IMR-90 (cell line): ENCODE measurements around the gene SLC26A3. TPM values are rescaled to one million over a fixed set of nuclear protein-coding genes. Genes with fewer than 3 reads are reported as not detected.

Experiments used
- ATAC-seq: fragments of 200-7000 bp; cut with Tn5 transposase; 2 replicates; pipeline ENCODE4 v1.9.1; 2020; ENCODE audit warnings: low read depth, mild to moderate bottlenecking, moderate library complexity
- BruUV-seq: library from RNA; stranded (reverse); fragments of 400-500 nt; replicated peaks from 2 replicates; lab custom pipeline; 2021; lab: Mats Ljungman, UMichigan
- CTCF ChIA-PET: fragments of 300-600 bp; formaldehyde crosslinking; extraction: SDS; loops from one replicate; lab custom pipeline; 2021; ENCODE audit warnings: antibody characterized with exemption; lab: Yijun Ruan, JAX
- POLR2A ChIA-PET: fragments of 300-600 bp; sonication (Branson Sonifier 250); formaldehyde crosslinking; loops from one replicate; lab custom pipeline; 2022; ENCODE audit warnings: antibody characterized with exemption; ENCODE audit not compliant: unreplicated experiment; lab: Charles Lee
- DNase-seq: peaks from one replicate; pipeline ENCODE4 v3.0.0; 2013
- H2AFZ ChIP-seq: replicated peaks from 2 replicates; pipeline ENCODE3; 2013; ENCODE audit warnings: low read length, mild to moderate bottlenecking; ENCODE audit not compliant: poor library complexity
- H2AK5ac ChIP-seq: 2 replicates; pipeline ENCODE4 v1.6.1; 2013; ENCODE audit warnings: low read depth, low read length, inconsistent platforms
- H2AK9ac ChIP-seq: replicated peaks from 2 replicates; pipeline ENCODE3; 2013; ENCODE audit warnings: mild to moderate bottlenecking, low read depth, low read length, moderate library complexity; ENCODE audit not compliant: poor library complexity
- H2BK120ac ChIP-seq: 2 replicates; pipeline ENCODE4 v1.6.1; 2013; ENCODE audit warnings: low read depth, low read length, inconsistent platforms
- H2BK15ac ChIP-seq: 3 replicates; pipeline ENCODE4 v1.6.1; 2013; ENCODE audit warnings: low read depth, low read length, inconsistent platforms
- H2BK20ac ChIP-seq: 2 replicates; pipeline ENCODE4 v1.6.1; 2013; ENCODE audit warnings: low read depth, mild to moderate bottlenecking, inconsistent platforms, low read length, moderate library complexity
- H2BK5ac ChIP-seq: 2 replicates; pipeline ENCODE4 v1.6.1; 2013; ENCODE audit warnings: mild to moderate bottlenecking, low read depth, low read length, inconsistent platforms; ENCODE audit not compliant: poor library complexity, severe bottlenecking
- H3K14ac ChIP-seq: replicated peaks from 2 replicates; pipeline ENCODE4 v1.6.1; 2013; ENCODE audit warnings: low read depth, low read length, inconsistent platforms
- H3K18ac ChIP-seq: 2 replicates; pipeline ENCODE4 v1.6.1; 2013; ENCODE audit warnings: low read depth, low read length, control low read depth
- H3K23ac ChIP-seq: 2 replicates; pipeline ENCODE4 v1.6.1; 2013; ENCODE audit warnings: low read depth, low read length, inconsistent platforms
- H3K27ac ChIP-seq: 2 replicates; pipeline ENCODE4 v1.5.1; 2013; ENCODE audit warnings: mild to moderate bottlenecking, control low read depth, low read length; ENCODE audit not compliant: insufficient read depth
- H3K27me3 ChIP-seq: 2 replicates; pipeline ENCODE4 v1.6.1; 2013; ENCODE audit warnings: low read length; ENCODE audit not compliant: control insufficient read depth, insufficient read depth
- H3K36me3 ChIP-seq: 2 replicates; pipeline ENCODE4 v1.6.1; 2013; ENCODE audit warnings: low read length, mixed read lengths; ENCODE audit not compliant: control insufficient read depth, insufficient read depth
- H3K4ac ChIP-seq: 2 replicates; pipeline ENCODE4 v1.6.1; 2013; ENCODE audit warnings: low read depth, low read length, inconsistent platforms
- H3K4me1 ChIP-seq: 2 replicates; pipeline ENCODE4 v1.6.1; 2013; ENCODE audit warnings: low read length, mixed read lengths; ENCODE audit not compliant: control insufficient read depth, insufficient read depth
- H3K4me2 ChIP-seq: 2 replicates; pipeline ENCODE4 v1.6.1; 2013; ENCODE audit warnings: low read depth, mild to moderate bottlenecking, control low read depth, low read length, moderate library complexity
- H3K4me3 ChIP-seq: 2 replicates; pipeline ENCODE4 v1.5.1; 2013; ENCODE audit warnings: low read depth, mild to moderate bottlenecking, control low read depth, low read length, moderate library complexity; ENCODE audit not compliant: insufficient read depth
- H3K56ac ChIP-seq: 2 replicates; pipeline ENCODE4 v1.6.1; 2013; ENCODE audit warnings: low read length, inconsistent platforms; ENCODE audit not compliant: insufficient read depth; ENCODE audit errors: extremely low read depth
- H3K79me1 ChIP-seq, 2 experiments: 2 replicates each; pipeline ENCODE4 v1.6.1; 2013; ENCODE audit warnings: low read length in 2 of 2, inconsistent platforms in 1 of 2, low read depth in 1 of 2
- H3K9ac ChIP-seq: 2 replicates; pipeline ENCODE4 v1.6.1; 2013; ENCODE audit warnings: low read depth, low read length, control low read depth
- H3K9me1 ChIP-seq: 2 replicates; pipeline ENCODE4 v1.6.1; 2013; ENCODE audit warnings: low read length, inconsistent platforms; ENCODE audit not compliant: insufficient read depth
- H3K9me3 ChIP-seq: 2 replicates; pipeline ENCODE4 v1.6.1; 2013; ENCODE audit warnings: low read length; ENCODE audit not compliant: control insufficient read depth, insufficient read depth
- H4K20me1 ChIP-seq: 2 replicates; pipeline ENCODE4 v1.6.1; 2013; ENCODE audit warnings: low read length, inconsistent platforms; ENCODE audit not compliant: insufficient read depth
- H4K5ac ChIP-seq: 2 replicates; pipeline ENCODE4 v1.6.1; 2013; ENCODE audit warnings: mild to moderate bottlenecking, low read depth, low read length, control low read depth
- H4K8ac ChIP-seq, 2 experiments: 2 replicates each; pipeline ENCODE4 v1.6.1; 2013; ENCODE audit warnings: low read depth in 2 of 2, low read length in 2 of 2, control low read depth in 1 of 2, inconsistent platforms in 1 of 2
- H4K91ac ChIP-seq: 2 replicates; pipeline ENCODE4 v1.6.1; 2013; ENCODE audit warnings: low read depth, low read length, inconsistent platforms; ENCODE audit not compliant: insufficient read depth
- BHLHE40 ChIP-seq: fragments of 150-350 bp; IDR thresholded peaks from 2 replicates; pipeline ENCODE4 v1.6.1; 2016; ENCODE audit warnings: mild to moderate bottlenecking, low read depth, low read length
- CEBPB ChIP-seq: IDR thresholded peaks from 2 replicates; pipeline ENCODE4 v1.6.1; 2012; ENCODE audit warnings: low read depth, low read length, improper control_type of control experiment
- ELK1 ChIP-seq: fragments of 150-350 bp; IDR thresholded peaks from 2 replicates; pipeline ENCODE4 v1.6.1; 2016; ENCODE audit warnings: low read depth, mild to moderate bottlenecking, low read length, moderate library complexity, borderline replicate concordance
- FOS ChIP-seq: fragments of 150-350 bp; IDR thresholded peaks from 2 replicates; pipeline ENCODE4 v1.6.1; 2016; ENCODE audit warnings: low read depth, low read length
- MAFK ChIP-seq: IDR thresholded peaks from 2 replicates; pipeline ENCODE4 v1.6.1; 2012; ENCODE audit warnings: low read depth, low read length, improper control_type of control experiment
- MAZ ChIP-seq: IDR thresholded peaks from 2 replicates; pipeline ENCODE4 v1.6.1; 2012; ENCODE audit warnings: low read depth, mild to moderate bottlenecking, low read length, improper control_type of control experiment, moderate library complexity, borderline replicate concordance
- MXI1 ChIP-seq: IDR thresholded peaks from 2 replicates; pipeline ENCODE4 v1.6.1; 2012; ENCODE audit warnings: low read depth, mild to moderate bottlenecking, low read length, moderate library complexity, borderline replicate concordance
- NFE2L2 ChIP-seq: fragments of 150-350 bp; IDR thresholded peaks from 2 replicates; pipeline ENCODE4 v1.6.1; 2016; ENCODE audit warnings: low read depth, mild to moderate bottlenecking, low read length
- POLR2A ChIP-seq: IDR thresholded peaks from 2 replicates; pipeline ENCODE4 v1.6.1; 2012; ENCODE audit warnings: mild to moderate bottlenecking, low read depth, low read length
- RAD21 ChIP-seq: IDR thresholded peaks from 2 replicates; pipeline ENCODE4 v1.6.1; 2012; ENCODE audit warnings: low read length, improper control_type of control experiment
- RCOR1 ChIP-seq: IDR thresholded peaks from 2 replicates; pipeline ENCODE4 v1.6.1; 2012; ENCODE audit warnings: mild to moderate bottlenecking, low read length, improper control_type of control experiment; ENCODE audit not compliant: insufficient replicate concordance
- RFX5 ChIP-seq: IDR thresholded peaks from 2 replicates; pipeline ENCODE4 v1.8.0; 2012; ENCODE audit warnings: low read depth, mild to moderate bottlenecking, low read length, moderate library complexity
- WGBS, 2 experiments: methylation state at CpG; one replicate each; pipeline versions ENCODE4 v1.1.5 to v1.1.7; 2013; ENCODE audit warnings: missing lambda C conversion rate in 2 of 2; ENCODE audit not compliant: insufficient read length in 1 of 2; ENCODE audit errors: extremely low coverage in 2 of 2; 5-methylcytosine and 5-hydroxymethylcytosine counted together
- dilution Hi-C: fragments of 300-500 bp; cut with HindIII; formaldehyde crosslinking; loops from one replicate; pipeline ENCODE4 v1.14.3; 2018; ENCODE audit warnings: low sequenced_read_pairs; ENCODE audit not compliant: unreplicated experiment
- in situ Hi-C: fragments of 300-500 bp; cut with MboI; formaldehyde crosslinking; loops from 3 replicates; pipeline ENCODE4 v1.14.3; 2019; ENCODE audit warnings: low sequenced_read_pairs, inconsistent platforms, mixed read lengths
- intact Hi-C: fragments of 100-400 bp; cut with micrococcal nuclease; formaldehyde crosslinking; loops from 2 replicates; pipeline ENCODE4 v1.10.0; 2022
- polyA plus RNA-seq, 3 experiments: library from polyadenylated mRNA; depleted of rRNA; stranded (reverse); fragments of >200 nt; gene quantifications; 2 replicates each; pipeline ENCODE4 v1.2.3, GENCODE V29; 2012; ENCODE audit warnings: low replicate concordance in 1 of 3
- total RNA-seq: library from RNA; depleted of rRNA; stranded (reverse); fragments of >200 nt; gene quantifications from 2 replicates; pipeline ENCODE4 v1.2.3, GENCODE V29; 2012
- TF ChIP-seq, protein P1 (sequence below): conservative IDR thresholded peaks from 2 replicates; pipeline ENCODE4 v1.5.1; 2012; ENCODE audit warnings: mild to moderate bottlenecking, low read depth, low read length, improper control_type of control experiment
- TF ChIP-seq, protein P2 (sequence below): fragments of 150-350 bp; IDR thresholded peaks from 2 replicates; pipeline ENCODE4 v1.6.1; 2017; ENCODE audit warnings: mild to moderate bottlenecking, antibody characterized with exemption, low read length, low read depth

Gene SLC26A3
- total and polyA plus RNA-seq, 2 of the 4 experiments (the other 2 are of a cell fraction): not detected

GRCh38 chr7:107789647-107790046 is 13.4 kb downstream of the SLC26A3 start:
- dilution Hi-C loops: no loop called here
- H2AK5ac ChIP-seq: no peak overlapping the region
- H3K4ac ChIP-seq: no peak overlapping the region
- H3K79me1 ChIP-seq: no peaks in the 10 kb centered on the region
- in situ Hi-C loops: no loop called here
- no peak overlapping the region for H3K9ac ChIP-seq
- H3K27me3 ChIP-seq: peaks cover 32% of the 10 kb centered on the region
- WGBS, 2 experiments: no CpG with 5 or more reads among the region's 6 CpGs
- ChIA-PET POLR2A (no interaction called here), CTCF (no interaction called here)
- no peaks in the 10 kb centered on the region; the same call in 1 of the 2 replicates for H3K9me1 ChIP-seq
- no peaks in the 10 kb centered on the region for H3K36me3 ChIP-seq
- no peak overlapping the region for H4K5ac ChIP-seq
- H2BK5ac ChIP-seq: no peak overlapping the region
- H2BK15ac ChIP-seq: no peak overlapping the region
- no peak overlapping the region for H3K23ac ChIP-seq
- H3K56ac ChIP-seq: no peak overlapping the region
- intact Hi-C loops: no loop called here
- no peak overlapping the region for H2AFZ ChIP-seq
- no peak overlapping the region for H3K27ac ChIP-seq
- no peak overlapping the region for H2BK20ac ChIP-seq
- no peaks in the 10 kb centered on the region for H4K20me1 ChIP-seq
- no peaks in the 10 kb centered on the region for H3K4me1 ChIP-seq
- no peak overlapping the region for H4K8ac ChIP-seq
- BruUV-seq: no TSS peak
- no peak for ATAC-seq
- H3K18ac ChIP-seq: no peak overlapping the region
- H3K9me3 ChIP-seq: no peaks in the 10 kb centered on the region
- no peak overlapping the region for H3K14ac ChIP-seq
- no peak for TF ChIP-seq CEBPB
- TF ChIP-seq FOS: no peak
- TF ChIP-seq BHLHE40: no peak
- TF ChIP-seq RCOR1: no peak
- TF ChIP-seq POLR2A: no peak
- TF ChIP-seq RAD21: no peak
- no peak for TF ChIP-seq MXI1
- no peak for TF ChIP-seq MAZ
- TF ChIP-seq RFX5: no peak
- no peak for TF ChIP-seq MAFK
- TF ChIP-seq, protein P1, sequence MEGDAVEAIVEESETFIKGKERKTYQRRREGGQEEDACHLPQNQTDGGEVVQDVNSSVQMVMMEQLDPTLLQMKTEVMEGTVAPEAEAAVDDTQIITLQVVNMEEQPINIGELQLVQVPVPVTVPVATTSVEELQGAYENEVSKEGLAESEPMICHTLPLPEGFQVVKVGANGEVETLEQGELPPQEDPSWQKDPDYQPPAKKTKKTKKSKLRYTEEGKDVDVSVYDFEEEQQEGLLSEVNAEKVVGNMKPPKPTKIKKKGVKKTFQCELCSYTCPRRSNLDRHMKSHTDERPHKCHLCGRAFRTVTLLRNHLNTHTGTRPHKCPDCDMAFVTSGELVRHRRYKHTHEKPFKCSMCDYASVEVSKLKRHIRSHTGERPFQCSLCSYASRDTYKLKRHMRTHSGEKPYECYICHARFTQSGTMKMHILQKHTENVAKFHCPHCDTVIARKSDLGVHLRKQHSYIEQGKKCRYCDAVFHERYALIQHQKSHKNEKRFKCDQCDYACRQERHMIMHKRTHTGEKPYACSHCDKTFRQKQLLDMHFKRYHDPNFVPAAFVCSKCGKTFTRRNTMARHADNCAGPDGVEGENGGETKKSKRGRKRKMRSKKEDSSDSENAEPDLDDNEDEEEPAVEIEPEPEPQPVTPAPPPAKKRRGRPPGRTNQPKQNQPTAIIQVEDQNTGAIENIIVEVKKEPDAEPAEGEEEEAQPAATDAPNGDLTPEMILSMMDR: no peak
- TF ChIP-seq, protein P2, sequence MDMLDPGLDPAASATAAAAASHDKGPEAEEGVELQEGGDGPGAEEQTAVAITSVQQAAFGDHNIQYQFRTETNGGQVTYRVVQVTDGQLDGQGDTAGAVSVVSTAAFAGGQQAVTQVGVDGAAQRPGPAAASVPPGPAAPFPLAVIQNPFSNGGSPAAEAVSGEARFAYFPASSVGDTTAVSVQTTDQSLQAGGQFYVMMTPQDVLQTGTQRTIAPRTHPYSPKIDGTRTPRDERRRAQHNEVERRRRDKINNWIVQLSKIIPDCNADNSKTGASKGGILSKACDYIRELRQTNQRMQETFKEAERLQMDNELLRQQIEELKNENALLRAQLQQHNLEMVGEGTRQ: no peak
- no peak for TF ChIP-seq ELK1
- TF ChIP-seq NFE2L2: no peak
- no peak overlapping the region for H3K4me3 ChIP-seq
- H2AK9ac ChIP-seq: no peak overlapping the region
- no peak for DNase-seq
- no peak overlapping the region for H4K91ac ChIP-seq
- no peak overlapping the region for H2BK120ac ChIP-seq
- no peak overlapping the region for H3K4me2 ChIP-seq
